ENCODE measurements around the gene UBAP2L.
A peak's percentile ranks its signal among the peaks of the same experiment; 100 is the strongest.
"Not testable (repeated sequence)": the region's sequence is repeated elsewhere in the genome, so short reads cannot be mapped to it uniquely, and the experiment has no call there.

Gene UBAP2L

GRCh38 chr1:154220071-154220969 lies at the start of gene UBAP2L:
Gene UBAP2L (plus strand): TSS chr1:154220955. CDS start chr1:154225124, 4,169 bp downstream.
- peak; percentile 99 for DNase-seq

- no peak for DNase-seq
Observed at GRCh38 chr1:154171223-154171583, 49.6 kb upstream of the UBAP2L start.

GRCh38 chr1:154171880-154172279 lies 48.9 kb upstream of the UBAP2L start:
- DNase-seq, result no peak

- no peak for DNase-seq
Observed at GRCh38 chr1:154174654-154175053, 46.1 kb upstream of the UBAP2L start.

- no peak for DNase-seq
Observed at GRCh38 chr1:154176337-154176736, 44.4 kb upstream of the UBAP2L start.

GRCh38 chr1:154178013-154178412 lies 42.7 kb upstream of the UBAP2L start:
- DNase-seq, result no peak

GRCh38 chr1:154178911-154179811 lies 41.6 kb upstream of the UBAP2L start:
- DNase-seq, result no peak

- no peak for DNase-seq
Observed at GRCh38 chr1:154179946-154180687, 40.6 kb upstream of the UBAP2L start.

- DNase-seq, result no peak
Observed at GRCh38 chr1:154181944-154182343, 38.8 kb upstream of the UBAP2L start.

- no peak for DNase-seq
Observed at GRCh38 chr1:154182344-154183045, 38.3 kb upstream of the UBAP2L start.

- peak; percentile 94 for DNase-seq
Observed at GRCh38 chr1:154183046-154183915, 37.5 kb upstream of the UBAP2L start.

GRCh38 chr1:154186177-154186576 lies 34.6 kb upstream of the UBAP2L start:
- peak; percentile 33 for DNase-seq

- no peak for DNase-seq
Observed at GRCh38 chr1:154186852-154187501, 33.8 kb upstream of the UBAP2L start.

- no peak for DNase-seq
Observed at GRCh38 chr1:154190550-154190949, 30.2 kb upstream of the UBAP2L start.

- DNase-seq, result no peak
Observed at GRCh38 chr1:154191990-154192461, 28.7 kb upstream of the UBAP2L start, which contains the start of gene TPM3. Gene TPM3 (minus strand): TSS chr1:154192100. CDS start chr1:154192018, 82 bp downstream.

- no peak for DNase-seq
Observed at GRCh38 chr1:154192476-154192875, 28.3 kb upstream of the UBAP2L start.

- peak; percentile 35 for DNase-seq
Observed at GRCh38 chr1:154193821-154194220, 26.9 kb upstream of the UBAP2L start.

- peak; percentile 46 for DNase-seq
Observed at GRCh38 chr1:154198756-154199562, 21.8 kb upstream of the UBAP2L start.

- no peak for DNase-seq
Observed at GRCh38 chr1:154199563-154199879, 21.2 kb upstream of the UBAP2L start.

- DNase-seq, result not testable (repeated sequence)
Observed at GRCh38 chr1:154205778-154206177, 15.0 kb upstream of the UBAP2L start.
